ENCODE measurements around the gene CUX1.
"Not testable (repeated sequence)": the region's sequence is repeated elsewhere in the genome, so short reads cannot be mapped to it uniquely, and the experiment has no call there.

CUX1 gene

GRCh38 chr7:101921546-101922489, 104.4 kb downstream of the CUX1 start:
- not testable (repeated sequence) for DNase-seq

GRCh38 chr7:101922631-101923601, 105.5 kb downstream of the CUX1 start:
- DNase-seq: no peak

GRCh38 chr7:101923602-101923985, 106.2 kb downstream of the CUX1 start:
- DNase-seq: no peak

GRCh38 chr7:101924171-101924570, 106.7 kb downstream of the CUX1 start:
- no peak for DNase-seq

- no peak for DNase-seq
Measured at GRCh38 chr7:101926265-101926664, 108.8 kb downstream of the CUX1 start.

GRCh38 chr7:101927389-101927788, 110.0 kb downstream of the CUX1 start:
- DNase-seq: no peak

- DNase-seq: no peak
Measured at GRCh38 chr7:101927802-101928201, 110.4 kb downstream of the CUX1 start.

GRCh38 chr7:101929256-101929655, 111.8 kb downstream of the CUX1 start:
- DNase-seq: no peak

- DNase-seq: not testable (repeated sequence)
Measured at GRCh38 chr7:101929911-101930310, 112.5 kb downstream of the CUX1 start.

- DNase-seq: no peak
Measured at GRCh38 chr7:101932083-101932482, 114.7 kb downstream of the CUX1 start.

- DNase-seq: no peak
Measured at GRCh38 chr7:101933028-101933427, 115.6 kb downstream of the CUX1 start.

GRCh38 chr7:101933688-101934121, 116.3 kb downstream of the CUX1 start:
- DNase-seq: no peak

- no peak for DNase-seq
Measured at GRCh38 chr7:101934618-101935017, 117.2 kb downstream of the CUX1 start.

GRCh38 chr7:101935521-101936141, 118.2 kb downstream of the CUX1 start:
- DNase-seq: no peak

GRCh38 chr7:101936223-101936610, 118.8 kb downstream of the CUX1 start:
- no peak for DNase-seq

- no peak for DNase-seq
Measured at GRCh38 chr7:101936611-101937231, 119.3 kb downstream of the CUX1 start.

- no peak for DNase-seq
Measured at GRCh38 chr7:101937717-101938514, 120.5 kb downstream of the CUX1 start.

- no peak for DNase-seq
Measured at GRCh38 chr7:101939136-101939695, 121.8 kb downstream of the CUX1 start.

- no peak for DNase-seq
Measured at GRCh38 chr7:101940151-101940550, 122.7 kb downstream of the CUX1 start.

GRCh38 chr7:101940830-101941229, 123.4 kb downstream of the CUX1 start:
- no peak for DNase-seq
